Renal cortex interstitium (tissue), 11 donors: ENCODE measurements around the gene LZTS2. TPM values are rescaled to one million over a fixed set of nuclear protein-coding genes. Genes with fewer than 3 reads are reported as not detected.
"Not testable (repeated sequence)": the region's sequence is repeated elsewhere in the genome, so short reads cannot be mapped to it uniquely, and the experiment has no call there.

Source experiments
- DNase-seq, 11 donors: peaks; one replicate each; pipeline ENCODE4 v3.0.0-alpha.2; 2013; ENCODE audit warnings: low read depth in 9 of 11, low spot score in 4 of 11; ENCODE audit errors: extremely low read depth in 1 of 11
- polyA plus RNA-seq, 3 donors: library from polyadenylated mRNA; unstranded; fragments of 120-200 nt; gene quantifications; one replicate each; pipeline ENCODE4 v1.2.1, GENCODE V29; 2013; ENCODE audit not compliant: insufficient read length in 3 of 3

Gene LZTS2
- polyA plus RNA-seq, 3 donors, result 45.4 to 72.3 (median 70.8) TPM

- no peak for DNase-seq
Observed at GRCh38 chr10:100972115-100972903, 27.3 kb upstream of the LZTS2 start.

- no peak for DNase-seq
Observed at GRCh38 chr10:100972904-100973535, 26.6 kb upstream of the LZTS2 start.

GRCh38 chr10:100975397-100975796 is 24.2 kb upstream of the LZTS2 start:
- not testable (repeated sequence) for DNase-seq

DNA sequence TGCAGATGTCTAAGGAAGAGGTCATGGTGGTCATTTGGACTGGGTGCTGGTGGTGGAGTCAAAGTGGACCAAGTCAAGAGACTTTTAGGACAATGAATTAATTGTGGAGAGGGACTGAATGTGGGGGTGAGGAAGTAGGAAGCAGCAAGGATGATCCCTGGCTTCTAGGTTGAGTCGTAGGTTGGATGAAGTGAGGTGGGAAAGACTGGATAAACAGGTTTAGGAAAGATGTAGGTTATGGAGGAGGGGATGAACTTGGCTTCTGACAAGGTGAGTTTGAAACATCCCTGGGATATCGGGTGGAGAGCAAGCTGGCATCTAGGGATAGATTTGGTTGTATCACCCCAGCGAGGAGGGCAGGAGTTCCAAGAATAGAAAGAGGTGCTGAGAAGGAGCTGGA is 22.7 kb upstream of the LZTS2 start:
- DNase-seq, result no peak

DNA sequence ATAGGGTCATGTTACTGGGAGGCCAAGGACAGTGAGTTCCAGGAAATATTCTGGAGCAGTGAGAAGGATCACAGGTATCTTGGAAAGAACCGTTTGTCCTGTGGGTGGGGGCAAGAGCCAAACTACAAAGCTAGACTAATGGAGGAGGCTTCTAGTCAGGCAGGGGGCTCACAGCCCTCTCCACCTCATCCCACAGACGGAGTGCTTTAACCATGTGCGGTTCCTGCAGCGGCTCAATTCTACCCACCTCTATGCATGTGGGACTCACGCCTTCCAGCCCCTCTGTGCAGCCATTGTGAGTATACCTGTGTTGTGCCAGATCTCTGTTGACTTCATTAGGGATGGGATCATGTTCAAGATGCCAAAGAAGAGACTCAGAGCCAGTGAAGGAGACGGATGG is 22.2 kb upstream of the LZTS2 start:
- DNase-seq, result no peak

DNA sequence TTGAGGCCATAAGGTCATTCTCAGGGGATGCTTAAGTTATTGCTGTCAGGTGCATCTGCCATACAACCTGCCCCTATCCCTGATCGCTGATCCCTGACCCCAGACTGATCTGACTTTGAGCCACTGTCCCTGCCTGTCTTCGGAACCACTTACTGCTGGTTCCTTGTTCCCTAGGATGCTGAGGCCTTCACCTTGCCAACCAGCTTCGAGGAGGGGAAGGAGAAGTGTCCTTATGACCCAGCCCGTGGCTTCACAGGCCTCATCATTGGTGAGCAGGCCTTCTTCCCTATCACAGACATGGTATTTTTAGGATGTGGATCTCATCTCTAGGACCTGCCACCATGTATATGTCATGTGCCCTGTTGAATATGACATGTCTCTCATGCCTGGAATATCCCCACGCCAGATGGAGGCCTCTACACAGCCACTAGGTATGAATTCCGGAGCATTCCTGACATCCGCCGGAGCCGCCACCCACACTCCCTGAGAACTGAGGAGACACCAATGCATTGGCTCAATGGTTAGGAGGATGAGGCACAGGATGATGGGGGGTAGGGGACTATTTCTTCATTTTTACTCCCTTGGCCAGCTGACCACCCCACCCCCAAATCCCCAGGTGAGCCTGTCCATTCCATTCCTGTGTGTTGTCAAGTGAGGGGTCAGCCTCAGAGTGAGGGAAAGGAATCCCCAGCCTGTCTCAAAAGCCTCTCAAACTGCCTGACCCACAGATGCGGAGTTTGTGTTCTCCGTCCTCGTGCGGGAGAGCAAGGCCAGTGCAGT is 21.3 kb upstream of the LZTS2 start:
- no peak for DNase-seq

DNA sequence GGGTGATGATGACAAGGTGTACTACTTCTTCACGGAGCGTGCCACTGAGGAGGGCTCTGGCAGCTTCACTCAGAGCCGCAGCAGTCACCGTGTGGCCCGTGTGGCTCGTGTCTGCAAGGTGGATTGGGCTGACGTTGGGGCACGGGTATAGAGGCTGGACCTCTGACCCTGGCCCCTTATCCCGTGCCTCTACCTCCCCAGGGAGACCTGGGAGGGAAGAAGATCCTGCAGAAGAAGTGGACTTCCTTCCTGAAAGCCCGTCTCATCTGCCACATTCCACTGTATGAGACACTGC is 20.8 kb upstream of the LZTS2 start:
- no peak for DNase-seq

DNA sequence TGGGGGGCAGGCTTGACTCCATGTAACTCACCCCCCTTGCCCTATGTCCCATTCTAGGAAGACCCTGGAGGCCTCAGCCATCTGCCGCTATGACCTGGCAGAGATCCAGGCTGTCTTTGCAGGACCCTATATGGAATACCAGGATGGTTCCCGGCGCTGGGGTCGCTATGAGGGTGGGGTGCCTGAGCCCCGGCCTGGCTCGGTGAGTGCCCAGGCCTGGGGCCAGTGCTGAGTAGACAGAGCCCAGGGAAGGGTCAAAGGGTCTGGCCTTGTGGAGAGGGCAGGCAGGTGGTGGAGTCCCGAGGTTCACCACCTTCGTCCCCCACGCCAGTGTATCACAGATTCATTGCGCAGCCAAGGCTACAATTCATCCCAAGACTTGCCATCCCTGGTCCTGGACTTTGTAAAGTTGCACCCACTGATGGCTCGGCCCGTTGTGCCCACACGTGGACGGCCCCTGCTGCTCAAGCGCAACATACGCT is 19.8 kb upstream of the LZTS2 start:
- DNase-seq, result no peak

DNA sequence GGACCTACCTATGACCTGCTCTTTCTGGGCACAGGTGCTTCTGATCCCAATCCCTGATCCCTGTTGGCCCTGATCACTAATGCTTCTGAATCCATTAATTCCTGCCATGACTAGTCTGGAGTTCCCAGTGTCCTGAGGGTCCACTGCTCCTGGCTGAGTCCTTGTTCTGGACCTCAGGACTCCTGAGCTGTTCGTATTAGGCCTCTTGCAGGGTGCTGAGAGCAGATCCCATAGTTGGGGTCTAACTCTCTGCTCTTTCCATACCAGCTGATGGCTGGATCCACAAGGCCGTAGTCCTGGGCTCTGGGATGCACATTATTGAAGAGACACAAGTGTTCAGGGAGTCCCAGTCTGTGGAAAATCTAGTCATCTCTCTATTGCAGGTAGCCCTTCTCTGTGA is 19.3 kb upstream of the LZTS2 start:
- no peak for DNase-seq

DNA sequence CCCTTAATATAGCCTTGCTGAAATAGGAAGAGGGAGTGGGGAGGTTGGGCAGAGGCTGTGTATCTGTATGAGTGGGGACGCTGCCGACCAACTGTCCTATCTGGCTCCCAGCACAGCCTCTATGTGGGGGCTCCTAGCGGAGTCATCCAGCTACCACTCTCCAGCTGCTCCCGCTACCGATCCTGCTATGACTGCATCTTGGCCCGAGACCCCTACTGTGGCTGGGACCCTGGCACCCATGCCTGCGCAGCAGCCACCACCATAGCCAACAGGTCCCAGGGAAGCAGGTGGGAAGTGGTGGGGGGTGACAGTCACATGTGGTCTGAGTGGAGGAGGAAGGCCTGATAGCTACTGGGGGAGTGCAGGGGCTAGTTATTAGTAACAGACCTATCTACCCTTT is 18.9 kb upstream of the LZTS2 start:
- DNase-seq, result no peak

- no peak for DNase-seq
Observed at GRCh38 chr10:100981178-100981772, 18.3 kb upstream of the LZTS2 start.

DNA sequence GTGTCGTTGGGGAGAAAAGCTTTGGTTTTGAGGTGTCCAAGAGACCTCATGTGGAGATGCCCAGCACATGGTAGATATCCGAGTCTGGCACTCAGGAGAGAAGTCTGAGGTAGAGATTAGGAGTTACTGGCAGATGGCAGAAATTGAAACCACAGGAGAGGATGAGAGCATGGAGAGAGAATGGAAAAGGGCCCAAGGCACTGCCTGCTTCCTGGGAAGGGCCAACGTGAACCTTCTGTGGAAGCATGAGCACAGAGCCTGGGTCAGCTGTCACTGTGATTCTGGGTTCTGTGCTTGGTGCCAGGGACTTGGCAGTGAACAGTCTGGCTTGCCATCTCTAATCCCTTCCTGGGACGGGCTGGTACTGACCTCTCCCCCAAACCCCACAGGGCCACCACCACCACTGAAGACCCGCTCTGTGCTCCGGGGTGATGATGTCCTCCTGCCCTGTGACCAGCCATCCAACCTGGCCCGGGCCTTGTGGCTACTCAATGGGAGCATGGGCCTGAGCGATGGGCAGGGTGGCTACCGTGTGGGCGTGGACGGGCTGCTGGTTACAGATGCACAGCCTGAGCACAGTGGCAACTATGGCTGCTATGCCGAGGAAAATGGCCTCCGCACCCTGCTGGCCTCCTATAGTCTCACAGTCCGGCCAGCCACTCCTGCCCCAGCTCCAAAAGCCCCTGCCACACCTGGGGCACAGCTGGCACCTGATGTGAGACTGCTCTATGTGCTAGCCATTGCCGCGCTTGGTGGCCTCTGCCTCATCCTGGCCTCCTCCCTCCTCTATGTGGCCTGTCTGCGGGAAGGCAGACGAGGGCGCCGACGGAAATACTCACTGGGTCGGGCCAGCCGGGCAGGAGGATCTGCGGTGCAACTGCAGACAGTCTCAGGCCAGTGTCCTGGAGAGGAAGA is 16.4 kb upstream of the LZTS2 start:
- no peak for DNase-seq

GRCh38 chr10:100983868-100984671 is 15.5 kb upstream of the LZTS2 start:
- DNase-seq, result no peak

GRCh38 chr10:100984672-100985177 is 14.9 kb upstream of the LZTS2 start:
- DNase-seq, result no peak

- no peak for DNase-seq
Observed at GRCh38 chr10:100985336-100985735, 14.3 kb upstream of the LZTS2 start.

- DNase-seq, result no peak
Observed at GRCh38 chr10:100986623-100986951, 13.0 kb upstream of the LZTS2 start.

GRCh38 chr10:100986952-100987684 is 12.5 kb upstream of the LZTS2 start, which contains the start of the genes MRPL43 and TWNK:
Gene MRPL43 (minus strand): TSS chr10:100987497. CDS start chr10:100987443, 54 bp downstream.
Gene TWNK (plus strand): TSS chr10:100987543. CDS start chr10:100988211, 668 bp downstream.
- peak in 9 of 11 donors; percentile 57 to 80 (median 76) for DNase-seq
